ENCODE measurements around the gene GALR3.

Gene GALR3

GRCh38 chr22:37862570-37863325, 39.6 kb downstream of the GALR3 start:
- FAIRE-seq: no peak
- DNase-seq (ENCODE audit: insufficient read length, low spot score): no peak

- no peak for FAIRE-seq
These were observed 42.3 kb downstream of the GALR3 start for GRCh38 chr22:37865510-37865909.

GRCh38 chr22:37870273-37870672, 47.1 kb downstream of the GALR3 start:
- FAIRE-seq (no peak), DNase-seq (ENCODE audit: insufficient read length, low spot score) (no peak)

More at GRCh38 chr22:37865510-37865909, 42.3 kb downstream of the GALR3 start:
- DNase-seq (ENCODE audit: insufficient read length, low spot score): no peak

Data from HTR-8/SVneo (cell line).